GM18505 (cell line): ENCODE results near the gene LMNB1.

Experiments
- ATAC-seq: cut with Tn5 transposase; IDR thresholded peaks from one replicate; pipeline ENCODE4 v1.9.1; 2021; ENCODE audit not compliant: unreplicated experiment
- POLR2A ChIP-seq: IDR thresholded peaks from 4 replicates; pipeline ENCODE4 v1.6.1; 2011; ENCODE audit warnings: borderline replicate concordance; ENCODE audit not compliant: insufficient read depth, insufficient read length; ENCODE audit errors: extremely low read depth

LMNB1 gene

DNA sequence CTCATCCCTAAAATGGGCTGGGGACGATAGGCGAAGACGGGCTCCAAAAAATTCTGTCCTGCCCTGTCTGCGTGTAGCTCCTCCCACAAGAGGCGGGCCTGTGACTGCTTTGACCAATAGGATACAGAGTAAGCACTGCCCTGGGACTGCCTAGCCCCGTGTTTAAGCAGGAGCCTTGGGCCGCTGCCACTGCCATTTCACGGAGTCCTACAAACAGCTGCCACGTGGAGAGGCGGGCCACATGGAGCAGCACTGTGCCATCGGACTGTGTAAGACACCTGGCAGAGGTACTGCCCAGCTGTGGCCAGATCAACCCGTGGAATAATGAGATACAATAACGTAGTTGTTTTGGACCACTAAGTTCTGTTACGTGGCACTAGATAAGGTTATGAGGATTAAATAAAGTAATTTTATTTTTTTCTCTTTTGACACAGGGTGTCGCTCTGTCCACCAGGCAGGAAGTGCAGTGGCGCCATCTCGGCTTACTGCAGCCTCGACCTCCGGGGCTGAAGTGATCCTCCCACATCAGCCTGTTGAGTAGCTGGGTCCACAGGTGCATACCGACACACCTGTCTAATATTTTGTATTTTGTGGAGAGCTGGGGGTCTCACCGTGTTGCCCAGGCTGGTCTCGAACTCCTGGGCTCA lies 87.2 kb downstream of the LMNB1 start:
- no peak for ATAC-seq
- TF ChIP-seq POLR2A, result no peak

DNA sequence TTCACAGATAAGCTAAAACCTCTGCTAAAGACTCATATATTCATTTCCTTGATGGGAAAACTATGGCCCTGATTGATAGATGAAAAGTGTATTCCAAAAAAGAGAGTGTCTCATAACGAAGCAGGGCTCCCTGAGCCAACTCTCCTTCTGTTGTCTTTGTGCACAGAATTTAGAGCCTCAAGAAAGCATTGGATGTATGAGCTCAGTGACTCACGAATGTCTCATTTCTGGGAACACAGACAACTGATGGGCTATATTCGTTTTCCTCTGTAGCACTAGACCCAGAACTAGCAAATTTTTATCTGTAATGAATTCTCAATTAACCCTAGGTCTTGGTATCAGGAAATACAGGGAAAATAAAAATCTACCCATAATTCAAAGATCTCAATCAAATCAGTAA lies 88.4 kb downstream of the LMNB1 start:
- no peak for ATAC-seq
- no peak for TF ChIP-seq POLR2A

DNA sequence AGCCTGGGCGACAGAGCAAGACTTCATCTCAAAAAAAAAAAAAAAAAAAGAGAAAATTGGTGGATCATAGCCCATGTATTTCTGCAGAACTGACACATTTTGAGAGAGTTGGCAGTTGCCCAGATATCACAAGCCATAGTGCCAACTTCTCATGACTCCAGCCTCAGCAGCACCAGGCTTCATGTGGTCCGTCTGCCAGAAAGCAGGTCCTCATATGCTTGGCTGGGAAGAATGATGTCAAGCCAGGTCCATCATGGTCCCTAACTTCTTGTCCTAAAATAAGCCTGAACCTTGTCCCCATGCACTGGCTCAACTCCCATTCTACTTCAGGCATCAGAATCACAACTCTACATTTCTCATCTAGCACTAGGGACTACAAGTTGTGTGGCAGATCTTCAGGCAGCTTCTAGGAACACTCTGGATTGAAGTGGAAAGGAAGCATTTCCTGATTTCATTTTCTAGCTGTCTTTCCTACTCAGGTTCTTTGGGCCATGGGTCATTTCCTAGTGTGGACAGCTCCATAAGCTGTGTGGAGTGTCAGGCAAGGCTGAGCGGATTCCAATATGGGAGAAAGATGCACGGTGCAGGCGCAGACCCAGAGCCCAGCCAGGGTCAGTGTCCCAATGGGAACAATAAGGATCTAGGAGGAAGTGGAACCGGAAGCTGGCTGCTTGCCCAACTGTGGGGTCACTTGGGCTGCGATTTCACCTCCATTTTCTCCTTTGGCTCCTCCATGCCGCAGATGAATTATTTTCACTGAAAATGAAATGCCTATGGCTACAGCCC lies 90.1 kb downstream of the LMNB1 start:
- no peak for TF ChIP-seq POLR2A
- ATAC-seq, result no peak

DNA sequence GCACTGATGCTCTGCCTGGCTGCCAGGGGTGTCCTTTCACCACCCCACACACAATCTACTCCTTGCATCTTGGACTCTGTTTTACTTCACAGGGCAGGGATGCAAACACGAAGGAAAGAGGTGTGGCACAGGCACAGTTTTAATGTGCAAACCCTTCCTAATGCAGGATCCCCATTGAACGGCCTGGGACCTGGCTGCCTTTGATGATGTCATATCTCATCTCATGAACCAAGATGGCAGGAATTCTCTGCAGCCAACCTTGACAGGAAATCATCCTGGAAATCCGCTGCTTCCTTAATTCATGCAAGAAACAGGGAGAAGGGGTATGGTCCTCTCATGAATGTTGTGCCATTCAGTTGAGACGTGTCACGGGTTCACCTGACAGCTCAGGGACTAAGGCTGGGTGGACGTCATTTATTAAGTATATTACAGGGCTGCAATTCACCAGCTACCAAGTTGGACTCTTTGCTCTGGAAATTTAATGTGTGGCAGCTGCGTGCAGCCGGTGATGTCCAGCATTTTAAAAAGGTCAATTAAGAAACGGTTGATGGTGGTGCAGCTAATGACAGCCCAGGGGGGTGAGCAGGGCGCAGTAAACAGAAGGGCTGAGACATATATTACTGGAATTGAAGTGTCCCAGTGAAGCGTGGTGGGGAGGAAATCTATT lies 91.5 kb downstream of the LMNB1 start:
- no peak for TF ChIP-seq POLR2A
- no peak for ATAC-seq

DNA sequence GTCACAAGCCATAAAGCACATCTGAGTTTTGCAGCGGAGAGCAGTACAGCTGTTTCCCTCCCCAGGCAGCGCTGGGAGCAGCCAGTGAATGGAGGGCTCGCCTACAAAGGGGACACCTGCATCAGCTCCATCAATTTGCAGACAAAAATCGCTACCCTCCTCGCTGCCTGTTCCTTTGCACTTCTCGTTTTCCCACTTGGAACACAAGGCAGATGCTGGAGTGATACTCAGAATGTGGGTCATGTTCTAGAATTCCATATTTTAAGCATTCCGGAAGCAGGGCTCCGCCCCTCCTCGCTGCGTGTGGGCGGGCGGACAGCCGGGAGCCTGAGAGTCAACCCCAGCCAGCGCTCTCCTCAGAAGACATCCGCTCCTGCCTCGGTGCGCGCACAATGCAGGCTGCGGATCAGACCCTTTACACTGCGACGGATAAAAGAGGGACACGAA lies 92.1 kb downstream of the LMNB1 start:
- ATAC-seq, result no peak
- TF ChIP-seq POLR2A, result no peak

DNA sequence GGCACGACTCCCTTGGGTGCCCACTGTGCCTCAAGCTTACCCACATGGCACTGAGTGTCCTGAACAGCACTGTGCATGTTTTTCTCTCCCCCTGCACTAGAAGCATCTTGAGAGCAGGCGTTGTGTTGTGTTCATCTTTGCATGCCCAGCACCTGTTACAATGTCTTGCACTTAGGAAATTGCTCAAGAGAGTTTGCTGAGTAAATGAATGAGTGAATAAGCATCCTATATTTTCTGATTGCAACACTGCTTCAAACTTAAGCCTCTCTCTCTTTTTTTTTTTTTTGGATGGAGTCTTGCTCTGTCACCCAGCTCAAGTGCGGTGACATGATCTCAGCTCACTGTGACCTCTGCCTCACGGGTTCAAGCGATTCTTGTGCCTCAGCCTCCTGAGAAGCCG lies 94.5 kb downstream of the LMNB1 start:
- TF ChIP-seq POLR2A, result no peak

DNA sequence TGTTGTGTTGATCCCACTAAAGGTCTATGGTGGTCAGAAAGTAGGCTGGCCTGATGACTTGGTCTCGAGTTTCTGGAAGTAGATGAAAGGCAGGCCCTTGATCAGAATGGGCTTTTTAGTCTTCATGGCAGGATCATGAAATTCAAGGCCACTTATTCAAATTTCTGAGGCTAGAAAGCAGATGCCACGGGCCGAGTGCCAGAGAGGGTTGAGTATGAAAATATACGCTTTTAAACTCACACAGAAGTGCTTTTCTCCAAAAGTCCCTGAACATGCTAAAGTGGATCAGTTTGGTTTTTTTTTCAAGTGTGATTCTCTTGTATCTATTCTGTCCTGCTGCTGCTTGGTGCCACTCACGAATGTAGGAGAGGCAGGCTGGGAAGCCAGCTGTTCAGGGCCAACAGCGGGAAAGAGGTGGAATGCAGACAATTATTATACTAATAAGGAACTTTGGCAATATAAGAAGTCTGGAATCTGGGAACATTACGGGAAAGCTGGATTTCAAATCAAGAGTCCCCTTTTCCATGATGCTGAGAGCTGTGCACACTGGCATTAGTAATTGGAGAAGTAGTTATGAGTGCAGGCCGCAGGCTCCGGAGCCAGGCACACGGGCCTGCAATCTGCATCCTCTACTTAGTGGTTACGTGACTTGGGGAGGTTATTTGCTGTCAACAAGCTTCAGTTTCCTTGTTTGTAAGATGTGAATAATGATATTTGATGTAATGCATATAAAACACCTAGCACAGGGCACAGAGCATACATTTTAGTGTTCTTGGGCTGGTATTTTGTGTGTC lies 95.8 kb downstream of the LMNB1 start:
- no peak for ATAC-seq

More for the DNA sequence above, 94.5 kb downstream of the LMNB1 start:
- no peak for ATAC-seq

DNA sequence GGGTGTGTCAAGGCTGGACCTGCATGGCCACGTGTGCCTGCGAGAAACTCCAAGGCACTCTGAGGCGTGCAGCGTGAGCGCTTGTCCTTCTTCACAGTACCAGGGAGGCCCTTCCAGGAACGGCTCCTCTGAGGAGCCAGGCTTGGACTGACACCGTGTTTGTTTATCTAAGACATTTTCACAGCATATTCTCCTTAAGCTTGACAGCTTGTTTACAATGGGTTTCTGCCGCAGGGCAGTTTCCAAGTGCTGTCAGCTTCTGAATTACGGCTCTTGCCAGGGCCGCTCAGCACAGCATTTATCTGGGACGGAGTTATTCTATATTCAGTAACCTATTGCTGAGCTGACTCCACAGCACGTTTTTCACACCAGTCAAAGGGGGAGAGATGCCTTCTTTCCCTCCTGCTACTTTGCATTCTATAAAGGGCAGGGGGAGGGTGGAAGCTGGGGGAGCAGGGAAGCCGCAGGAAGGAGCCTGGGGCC lies 98.4 kb downstream of the LMNB1 start:
- no peak for ATAC-seq
- TF ChIP-seq POLR2A, result no peak

More for the DNA sequence above, 95.8 kb downstream of the LMNB1 start:
- TF ChIP-seq POLR2A, result no peak

DNA sequence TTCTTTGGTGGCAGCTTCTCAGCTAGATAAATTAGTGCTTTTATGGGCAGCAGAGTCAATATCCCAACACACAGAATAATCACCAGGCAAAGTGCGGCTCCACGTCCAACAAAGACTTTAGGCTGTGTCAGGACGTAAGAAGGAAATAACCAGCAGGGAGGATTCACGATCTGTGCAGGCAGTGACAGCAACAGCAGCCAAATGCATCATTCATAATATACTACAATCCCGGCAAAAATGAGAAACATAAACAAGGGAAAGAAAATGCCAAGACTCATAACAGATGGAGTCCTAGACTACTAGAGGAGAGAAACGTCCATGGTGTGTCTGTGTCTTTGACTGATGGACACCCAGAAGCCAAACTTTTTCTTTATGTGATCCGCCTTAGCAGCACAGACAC lies 100.7 kb downstream of the LMNB1 start:
- ATAC-seq, result no peak
- no peak for TF ChIP-seq POLR2A

DNA sequence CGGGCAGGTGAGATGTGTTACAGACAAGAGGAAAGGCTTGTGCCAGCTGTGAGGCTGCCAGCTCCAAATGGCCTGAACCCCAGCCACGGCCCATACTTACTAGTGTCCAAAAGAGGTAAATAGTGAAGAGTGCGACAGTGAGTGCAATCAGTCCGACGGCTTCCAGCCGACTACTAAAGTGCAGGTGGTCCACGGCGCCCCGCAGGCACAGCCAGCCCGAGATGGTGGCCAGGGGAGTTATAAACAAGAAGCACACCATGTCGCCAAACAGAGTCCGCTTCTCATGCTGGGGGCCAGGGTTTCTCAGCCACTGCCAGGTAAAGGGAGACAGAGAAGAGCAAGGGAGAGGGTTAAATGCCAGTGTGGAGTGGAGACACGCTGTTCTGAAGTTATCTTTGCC lies 101.1 kb downstream of the LMNB1 start:
- no peak for ATAC-seq
- TF ChIP-seq POLR2A, result no peak

DNA sequence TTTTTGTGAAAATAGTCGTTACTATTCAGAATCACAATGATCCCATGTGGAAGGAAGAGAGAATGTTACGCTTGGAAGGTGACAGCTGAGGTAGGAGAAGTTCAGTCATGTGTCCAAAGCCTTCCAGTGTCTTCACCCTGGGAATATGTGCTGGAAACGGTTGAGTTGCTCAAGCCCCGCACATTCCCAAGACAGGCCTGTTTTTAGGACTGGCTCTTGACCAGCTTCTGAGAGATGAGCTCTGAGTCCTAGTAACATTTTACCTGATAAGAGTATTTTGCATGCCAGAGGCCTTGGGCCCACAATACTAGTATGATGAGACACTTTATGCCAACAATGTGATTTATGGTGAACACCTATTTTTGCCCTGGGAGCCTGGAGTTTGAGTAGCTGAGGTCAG lies 101.7 kb downstream of the LMNB1 start:
- ATAC-seq, result no peak
- no peak for TF ChIP-seq POLR2A

DNA sequence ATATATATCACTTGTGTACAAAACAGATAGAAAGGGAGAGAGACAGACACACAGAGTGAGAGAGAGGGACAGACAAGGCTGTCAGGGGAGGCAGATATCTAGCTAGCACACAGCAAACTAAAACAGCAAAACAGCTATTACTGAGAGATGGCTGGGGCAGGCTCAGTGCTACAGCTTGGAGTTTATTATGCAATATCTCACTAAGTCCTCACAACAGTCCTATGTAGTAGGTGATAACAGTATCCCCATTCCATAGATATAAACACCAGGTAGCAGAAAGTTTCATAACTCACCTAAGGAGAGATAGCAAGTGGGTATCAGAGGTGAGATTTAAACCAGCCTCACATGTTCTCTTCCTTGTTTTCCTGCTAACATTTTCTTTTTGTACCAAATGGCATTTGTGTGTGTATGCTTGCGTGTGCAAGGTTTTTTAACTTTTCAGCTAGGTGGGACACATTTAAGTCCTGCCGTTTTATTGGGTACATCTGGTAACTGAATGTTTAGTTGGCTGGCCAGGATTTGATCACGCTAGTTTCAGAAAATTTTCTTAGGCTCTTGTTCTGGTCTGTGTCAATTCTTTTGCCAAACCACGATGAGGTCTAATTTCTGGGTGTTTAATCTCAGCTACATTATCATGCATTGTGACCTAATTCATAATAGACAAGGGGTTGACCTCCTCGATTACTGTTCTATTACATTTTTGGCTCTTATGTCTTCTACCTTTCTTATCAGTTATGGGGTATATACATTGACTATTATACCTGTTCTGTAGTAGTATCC lies 105.1 kb downstream of the LMNB1 start:
- no peak for ATAC-seq

More for the DNA sequence above, 105.1 kb downstream of the LMNB1 start:
- no peak for TF ChIP-seq POLR2A
